Suprapubic skin (tissue), 3 donors: ENCODE data around the gene PDZRN3.

Experiments used
- CTCF ChIP-seq, 2 donors: fragments of 200-600 bp in 1 of 2; fragments of 450-650 bp in 1 of 2; sonication (generic) in 1 of 2; IDR thresholded peaks; one replicate each; pipeline ENCODE4 v1.5.1; 2016 to 2019; ENCODE audit warnings: antibody characterized with exemption in 2 of 2, mild to moderate bottlenecking in 1 of 2, moderate library complexity in 1 of 2
- EP300 ChIP-seq: sonication (generic); formaldehyde crosslinking; IDR thresholded peaks from one replicate; pipeline ENCODE4 v1.6.1; 2017; ENCODE audit warnings: antibody characterized with exemption
- POLR2A ChIP-seq, 2 donors: fragments of 450-650 bp; IDR thresholded peaks; one replicate each; pipeline ENCODE4 v1.6.1; 2017; ENCODE audit warnings: antibody characterized with exemption in 2 of 2, mild to moderate bottlenecking in 2 of 2, moderate library complexity in 2 of 2

GRCh38 chr3:73459711-73460110, 165.0 kb downstream of the PDZRN3 start:
- TF ChIP-seq POLR2A (IDR thresholded peaks at IDR 0.05) (no peak), CTCF (IDR thresholded peaks at IDR 0.05) (no peak), EP300 (no peak)
